Mammary epithelial cell (primary cell): ENCODE results near the gene UBE2O.

ENCODE experiments used
- CTCF ChIP-seq, 2 donors: IDR thresholded peaks in 1 of 2; conservative IDR thresholded peaks in 1 of 2; 2 replicates each; pipeline ENCODE4 v1.5.1; 2011 to 2012; ENCODE audit warnings: inconsistent platforms in 2 of 2, low read length in 2 of 2, mild to moderate bottlenecking in 2 of 2, control low read depth in 1 of 2, low read depth in 1 of 2; ENCODE audit not compliant: insufficient read depth in 1 of 2; ENCODE audit errors: extremely low read depth in 1 of 2
- EZH2 ChIP-seq: IDR thresholded peaks from 2 replicates; pipeline ENCODE4 v1.6.1; 2012; ENCODE audit warnings: low read length, inconsistent platforms, borderline replicate concordance

GRCh38 chr17:76368545-76368944, 84.4 kb downstream of the UBE2O start:
- TF ChIP-seq EZH2 (no peak), CTCF (conservative IDR thresholded peaks at IDR 0.05 in 1 of 2, IDR thresholded peaks at IDR 0.05 in 1 of 2; ENCODE audit: extremely low read depth in 1 of 2, insufficient read depth in 1 of 2, low read depth in 1 of 2, low read length in 2 of 2) (no peak)
